OCI-LY7 (cell line): ENCODE data around the gene SETDB2. TPM values are rescaled to one million over a fixed set of nuclear protein-coding genes. Genes with fewer than 3 reads are reported as not detected.

Source experiments
- BruUV-seq: library from RNA; stranded (reverse); fragments of 400-500 nt; replicated peaks from 2 replicates; lab custom pipeline; 2021; lab: Mats Ljungman, UMichigan
- CTCF ChIA-PET: fragments of 300-600 bp; sonication (Branson Sonifier 250); formaldehyde crosslinking; loops from one replicate; lab custom pipeline; 2022; ENCODE audit warnings: antibody characterized with exemption; ENCODE audit not compliant: unreplicated experiment; lab: Charles Lee
- POLR2A ChIA-PET: fragments of 300-600 bp; sonication (Branson Sonifier 250); formaldehyde crosslinking; loops from one replicate; lab custom pipeline; 2022; ENCODE audit warnings: antibody characterized with exemption; lab: Charles Lee
- DNase-seq: peaks from one replicate; pipeline ENCODE4 v3.0.0-alpha.2; 2015; ENCODE audit warnings: low spot score
- H2AFZ ChIP-seq: fragments of 200-600 bp; sonication (generic), shearing (Covaris generic); 2 replicates; pipeline ENCODE4 v1.6.1; 2014; ENCODE audit warnings: mild to moderate bottlenecking, antibody characterized with exemption, low read length, moderate library complexity
- H3K27ac ChIP-seq: fragments of 200-600 bp; sonication (generic); 2 replicates; pipeline ENCODE4 v1.5.1; 2014; ENCODE audit warnings: mixed run types, low read depth, mild to moderate bottlenecking, moderate library complexity, low read length, inconsistent platforms; ENCODE audit not compliant: poor library complexity, severe bottlenecking
- H3K36me3 ChIP-seq: fragments of 200-600 bp; sonication (generic); 2 replicates; pipeline ENCODE4 v1.6.1; 2014; ENCODE audit warnings: mild to moderate bottlenecking, antibody characterized with exemption, low read length, moderate library complexity, mixed read lengths; ENCODE audit not compliant: insufficient read depth
- H3K4me1 ChIP-seq: fragments of 200-600 bp; sonication (generic); 2 replicates; pipeline ENCODE4 v1.5.1; 2014; ENCODE audit warnings: mild to moderate bottlenecking, low read length; ENCODE audit not compliant: insufficient read depth, poor library complexity, severe bottlenecking
- H3K4me2 ChIP-seq: fragments of 200-600 bp; sonication (generic); 2 replicates; pipeline ENCODE4 v1.6.1; 2014; ENCODE audit warnings: mild to moderate bottlenecking, low read length
- H3K4me3 ChIP-seq: fragments of 200-600 bp; sonication (generic); 2 replicates; pipeline ENCODE4 v1.5.1; 2014; ENCODE audit warnings: mild to moderate bottlenecking, low read depth, low read length; ENCODE audit not compliant: poor library complexity, severe bottlenecking
- H3K79me2 ChIP-seq: fragments of 200-600 bp; sonication (generic); 2 replicates; pipeline ENCODE4 v1.6.1; 2016; ENCODE audit warnings: low read depth, mild to moderate bottlenecking, low read length, moderate library complexity, mixed read lengths; ENCODE audit not compliant: insufficient read depth
- H3K9me2 ChIP-seq: fragments of 200-600 bp; sonication (generic); 2 replicates; pipeline ENCODE4 v1.6.1; 2016; ENCODE audit warnings: mild to moderate bottlenecking, low read length, mixed read lengths; ENCODE audit not compliant: insufficient read depth
- H3K9me3 ChIP-seq: fragments of 200-600 bp; sonication (generic); 2 replicates; pipeline ENCODE4 v1.6.1; 2014; ENCODE audit warnings: mild to moderate bottlenecking, mixed run types, low read length, mixed read lengths
- H4K20me1 ChIP-seq: fragments of 200-600 bp; sonication (generic); 2 replicates; pipeline ENCODE4 v1.6.1; 2014; ENCODE audit warnings: mild to moderate bottlenecking, antibody characterized with exemption, low read length, moderate library complexity, mixed read lengths; ENCODE audit not compliant: insufficient read depth
- EZH2phosphoT487 ChIP-seq: fragments of 200-600 bp; sonication (generic); IDR thresholded peaks from 2 replicates; pipeline ENCODE4 v1.6.1; 2018; ENCODE audit warnings: low read depth, borderline replicate concordance, mild to moderate bottlenecking, mixed run types, antibody characterized with exemption, low read length, moderate library complexity, mixed read lengths
- intact Hi-C: fragments of 100-400 bp; cut with micrococcal nuclease; formaldehyde crosslinking; loops from one replicate; pipeline ENCODE4 v1.10.0; 2022; ENCODE audit not compliant: unreplicated experiment
- total RNA-seq, 2 experiments: library from RNA; depleted of rRNA in 1 of 2; stranded (reverse); fragments of >200 nt in 1 of 2; shearing (Covaris generic) in 1 of 2; gene quantifications; 2 replicates each; pipeline ENCODE4 v1.2.3, GENCODE V29; 2014 to 2022
- TF ChIP-seq, protein P1 (sequence below): fragments of 200-600 bp; sonication (generic); conservative IDR thresholded peaks from 2 replicates; pipeline ENCODE4 v1.5.1; 2014; ENCODE audit warnings: mild to moderate bottlenecking, antibody characterized with exemption, low read length, moderate library complexity, mixed read lengths

The SETDB2 gene
- total RNA-seq, 2 experiments from 2014 or later = 22.0 to 41.3 TPM

DNA sequence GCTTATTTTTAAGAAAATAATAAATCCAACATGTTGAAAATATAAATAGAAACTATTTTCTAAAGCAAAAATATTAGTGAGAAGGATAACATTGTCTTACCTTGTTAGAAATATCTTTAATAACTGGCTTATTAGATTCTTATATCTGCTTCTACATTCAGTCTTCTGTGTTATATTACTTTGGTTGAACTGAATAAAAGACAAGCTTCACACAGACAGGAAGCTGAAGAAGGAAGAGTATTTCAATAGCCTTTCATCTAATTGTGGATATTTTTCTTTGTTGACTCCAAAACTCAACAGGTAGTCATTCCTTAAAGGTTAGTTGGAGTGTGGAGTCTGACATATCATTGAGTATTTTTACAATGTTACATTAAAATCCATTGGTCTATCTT lies 10.9 kb downstream of the SETDB2 start:
- peak overlapping the region; percentile 52 for H3K4me2 ChIP-seq
- H3K79me2 ChIP-seq = peaks cover 55% of the 10 kb centered on the region
- H4K20me1 ChIP-seq = no peaks in the 10 kb centered on the region
- H3K9me3 ChIP-seq = no peaks in the 10 kb centered on the region
- CTCF ChIA-PET = no interaction called here
- H3K27ac ChIP-seq = peak overlapping the region; percentile 42
- intact Hi-C loops = no loop called here
- peaks cover 63% of the 10 kb centered on the region for H3K36me3 ChIP-seq
- no TSS peak for BruUV-seq
- H3K4me3 ChIP-seq = no peak overlapping the region
- no peak for DNase-seq
- TF ChIP-seq EZH2phosphoT487 = no peak
- TF ChIP-seq, protein P1, sequence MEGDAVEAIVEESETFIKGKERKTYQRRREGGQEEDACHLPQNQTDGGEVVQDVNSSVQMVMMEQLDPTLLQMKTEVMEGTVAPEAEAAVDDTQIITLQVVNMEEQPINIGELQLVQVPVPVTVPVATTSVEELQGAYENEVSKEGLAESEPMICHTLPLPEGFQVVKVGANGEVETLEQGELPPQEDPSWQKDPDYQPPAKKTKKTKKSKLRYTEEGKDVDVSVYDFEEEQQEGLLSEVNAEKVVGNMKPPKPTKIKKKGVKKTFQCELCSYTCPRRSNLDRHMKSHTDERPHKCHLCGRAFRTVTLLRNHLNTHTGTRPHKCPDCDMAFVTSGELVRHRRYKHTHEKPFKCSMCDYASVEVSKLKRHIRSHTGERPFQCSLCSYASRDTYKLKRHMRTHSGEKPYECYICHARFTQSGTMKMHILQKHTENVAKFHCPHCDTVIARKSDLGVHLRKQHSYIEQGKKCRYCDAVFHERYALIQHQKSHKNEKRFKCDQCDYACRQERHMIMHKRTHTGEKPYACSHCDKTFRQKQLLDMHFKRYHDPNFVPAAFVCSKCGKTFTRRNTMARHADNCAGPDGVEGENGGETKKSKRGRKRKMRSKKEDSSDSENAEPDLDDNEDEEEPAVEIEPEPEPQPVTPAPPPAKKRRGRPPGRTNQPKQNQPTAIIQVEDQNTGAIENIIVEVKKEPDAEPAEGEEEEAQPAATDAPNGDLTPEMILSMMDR = no peak
- no peaks in the 10 kb centered on the region for H3K9me2 ChIP-seq
- POLR2A ChIA-PET = interaction anchor here (0.5 to 1.6 kb wide), 10 partner anchors 9 to 974 kb away, joined by 3 to 11 read pairs (median 3); no protein-coding TSS in a partner anchor
- no peak overlapping the region for H2AFZ ChIP-seq
- peaks cover 28% of the 10 kb centered on the region for H3K4me1 ChIP-seq

- H3K9me3 ChIP-seq = no peaks in the 10 kb centered on the region
- no peak overlapping the region for H3K4me2 ChIP-seq
- no peaks in the 10 kb centered on the region for H3K9me2 ChIP-seq
- no peak overlapping the region for H3K4me3 ChIP-seq
- peaks cover 69% of the 10 kb centered on the region for H3K36me3 ChIP-seq
- intact Hi-C loops = no loop called here
- TF ChIP-seq, protein P1 = no peak
- no peak for TF ChIP-seq EZH2phosphoT487
- peaks cover 44% of the 10 kb centered on the region for H3K79me2 ChIP-seq
- no peaks in the 10 kb centered on the region for H4K20me1 ChIP-seq
- no peak for DNase-seq
- POLR2A ChIA-PET = no interaction called here
- H3K27ac ChIP-seq = no peak overlapping the region
- CTCF ChIA-PET = no interaction called here
- peaks cover 22% of the 10 kb centered on the region for H3K4me1 ChIP-seq
- BruUV-seq = no TSS peak
- no peak overlapping the region for H2AFZ ChIP-seq
These were observed 12.1 kb downstream of the SETDB2 start for GRCh38 chr13:49456156-49456555.

- ChIA-PET POLR2A (interaction anchor here (1.0 to 1.5 kb wide), 3 partner anchors 9 to 107 kb away, joined by 3 to 7 read pairs (median 3); partner anchors contain the start of gene CAB39L), CTCF (no interaction called here)
- TF ChIP-seq, protein P1 = no peak
- TF ChIP-seq EZH2phosphoT487 = no peak
- H3K4me2 ChIP-seq = no peak overlapping the region
- peaks cover 22% of the 10 kb centered on the region for H3K4me1 ChIP-seq
- peaks cover 36% of the 10 kb centered on the region; the same call in 1 of the 2 replicates for H3K79me2 ChIP-seq
- intact Hi-C loops = no loop called here
- BruUV-seq = no TSS peak
- H3K4me3 ChIP-seq = no peak overlapping the region
- H3K9me2 ChIP-seq = no peaks in the 10 kb centered on the region
- no peak overlapping the region for H2AFZ ChIP-seq
- peaks cover 71% of the 10 kb centered on the region for H3K36me3 ChIP-seq
- H4K20me1 ChIP-seq = no peaks in the 10 kb centered on the region
- no peak overlapping the region for H3K27ac ChIP-seq
- H3K9me3 ChIP-seq = peaks cover 10% of the 10 kb centered on the region; the same call in 1 of the 2 replicates
- DNase-seq = no peak
These were observed 13.1 kb downstream of the SETDB2 start for GRCh38 chr13:49457221-49457620.
